ENCODE measurements around the gene SDHB.

Gene SDHB

DNA sequence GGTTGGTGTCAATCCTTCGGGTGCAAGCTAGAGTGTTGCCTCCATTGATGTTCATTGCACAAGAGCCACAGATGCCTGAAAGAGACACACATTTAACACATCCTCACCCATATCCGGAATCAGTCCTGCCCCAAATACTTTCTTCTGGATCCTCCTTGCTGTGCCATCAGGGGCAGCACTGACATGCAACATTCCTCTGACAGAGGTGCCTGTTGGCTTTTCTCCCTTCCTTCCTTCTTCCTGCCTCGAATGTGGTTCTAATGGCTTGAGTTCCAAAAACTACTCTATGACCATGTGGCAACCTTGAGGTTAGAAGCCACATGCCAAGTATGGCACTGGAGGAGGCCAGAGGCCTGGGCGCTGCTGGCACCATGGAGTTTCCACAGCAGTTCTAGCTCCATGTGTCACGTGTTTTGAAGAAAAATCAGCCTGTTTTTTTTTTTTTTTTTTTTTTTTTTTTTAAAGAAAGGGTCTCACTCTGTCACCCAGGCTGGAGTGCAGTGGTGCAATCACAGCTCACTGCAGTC, 25.1 kb downstream of the SDHB start:
- in situ Hi-C loops (cut with HindIII; ENCODE audit: low sequenced_read_pairs) = no loop called here

DNA sequence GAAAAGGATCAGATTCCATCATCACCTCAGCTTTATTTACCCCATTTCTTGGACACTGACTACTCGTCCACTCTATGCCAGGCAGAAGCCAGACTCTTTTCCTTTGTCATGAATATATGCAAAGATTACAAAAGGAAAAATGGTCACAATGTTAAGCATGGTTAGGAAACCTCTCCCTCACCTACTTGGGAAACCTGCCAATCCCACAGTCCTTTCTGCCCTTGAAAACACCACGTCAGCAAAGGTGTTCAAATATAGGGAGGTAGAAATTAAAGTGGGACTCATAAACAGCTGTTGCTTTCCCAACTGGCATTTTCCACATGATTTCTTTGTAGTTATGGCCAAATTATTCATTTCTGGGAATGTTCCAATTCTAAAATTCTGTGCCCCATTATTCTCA, 25.9 kb downstream of the SDHB start:
- no peak for DNase-seq (ENCODE audit: low read depth, low spot score)
- in situ Hi-C loops (cut with HindIII; ENCODE audit: low sequenced_read_pairs) = no loop called here
- TF ChIP-seq, protein P1, sequence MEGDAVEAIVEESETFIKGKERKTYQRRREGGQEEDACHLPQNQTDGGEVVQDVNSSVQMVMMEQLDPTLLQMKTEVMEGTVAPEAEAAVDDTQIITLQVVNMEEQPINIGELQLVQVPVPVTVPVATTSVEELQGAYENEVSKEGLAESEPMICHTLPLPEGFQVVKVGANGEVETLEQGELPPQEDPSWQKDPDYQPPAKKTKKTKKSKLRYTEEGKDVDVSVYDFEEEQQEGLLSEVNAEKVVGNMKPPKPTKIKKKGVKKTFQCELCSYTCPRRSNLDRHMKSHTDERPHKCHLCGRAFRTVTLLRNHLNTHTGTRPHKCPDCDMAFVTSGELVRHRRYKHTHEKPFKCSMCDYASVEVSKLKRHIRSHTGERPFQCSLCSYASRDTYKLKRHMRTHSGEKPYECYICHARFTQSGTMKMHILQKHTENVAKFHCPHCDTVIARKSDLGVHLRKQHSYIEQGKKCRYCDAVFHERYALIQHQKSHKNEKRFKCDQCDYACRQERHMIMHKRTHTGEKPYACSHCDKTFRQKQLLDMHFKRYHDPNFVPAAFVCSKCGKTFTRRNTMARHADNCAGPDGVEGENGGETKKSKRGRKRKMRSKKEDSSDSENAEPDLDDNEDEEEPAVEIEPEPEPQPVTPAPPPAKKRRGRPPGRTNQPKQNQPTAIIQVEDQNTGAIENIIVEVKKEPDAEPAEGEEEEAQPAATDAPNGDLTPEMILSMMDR (IDR thresholded peaks at IDR 0.05; ENCODE audit: low read depth, low read length) = no peak
- no peak overlapping the region for H3K4me3 ChIP-seq (ENCODE audit: low read depth, low read length)

More for the DNA sequence above, 25.1 kb downstream of the SDHB start:
- no peak overlapping the region for H3K4me3 ChIP-seq (ENCODE audit: low read depth, low read length)
- TF ChIP-seq, protein P1 (IDR thresholded peaks at IDR 0.05; ENCODE audit: low read depth, low read length) = no peak
- no peak for DNase-seq (ENCODE audit: low read depth, low spot score)

DNA sequence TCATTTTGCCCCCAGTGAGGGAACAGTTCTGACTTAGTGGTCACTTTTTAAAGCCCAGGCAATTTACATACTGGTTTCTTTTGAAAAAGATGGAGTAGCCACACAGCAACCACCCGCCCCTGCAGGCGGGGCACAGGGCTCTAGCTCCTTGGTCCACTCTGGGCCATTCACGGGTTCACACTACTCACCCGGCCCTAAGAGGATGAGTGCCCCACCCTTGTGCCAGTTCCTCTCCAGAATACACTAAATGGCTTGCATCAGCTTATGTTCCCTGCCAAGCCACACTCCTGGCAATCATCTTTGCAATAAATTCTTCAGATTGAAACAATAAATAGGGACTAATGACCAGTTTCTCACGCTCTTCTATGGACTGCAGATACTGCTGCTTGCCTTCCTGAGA, 26.4 kb downstream of the SDHB start:
- in situ Hi-C loops (cut with HindIII; ENCODE audit: low sequenced_read_pairs) = no loop called here
- DNase-seq (ENCODE audit: low read depth, low spot score) = no peak
- H3K4me3 ChIP-seq (ENCODE audit: low read depth, low read length) = no peak overlapping the region
- TF ChIP-seq, protein P1 (IDR thresholded peaks at IDR 0.05; ENCODE audit: low read depth, low read length) = no peak

DNA sequence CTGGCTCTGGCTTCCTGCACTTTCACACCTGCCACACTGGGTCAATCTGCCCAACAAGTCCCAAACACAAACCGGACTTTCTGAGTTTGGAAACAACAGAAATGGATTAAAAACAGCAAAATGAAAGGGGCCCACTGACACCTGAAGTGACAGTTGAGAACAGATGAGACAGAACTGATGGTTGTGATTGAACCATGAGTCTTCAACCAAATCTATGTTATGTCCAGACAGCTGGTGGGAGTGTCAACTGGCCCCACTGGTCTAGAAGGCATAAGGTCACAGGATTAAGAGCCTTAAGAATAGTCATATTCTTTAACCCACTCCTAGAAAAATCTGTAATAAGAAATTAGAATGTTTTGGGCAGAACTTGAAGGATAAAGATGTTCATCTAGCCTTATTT, 29.1 kb downstream of the SDHB start:
- TF ChIP-seq, protein P1 (IDR thresholded peaks at IDR 0.05; ENCODE audit: low read depth, low read length) = no peak
- no peak overlapping the region for H3K4me3 ChIP-seq (ENCODE audit: low read depth, low read length)
- no peak for DNase-seq (ENCODE audit: low read depth, low spot score)
- in situ Hi-C loops (cut with HindIII; ENCODE audit: low sequenced_read_pairs) = no loop called here

DNA sequence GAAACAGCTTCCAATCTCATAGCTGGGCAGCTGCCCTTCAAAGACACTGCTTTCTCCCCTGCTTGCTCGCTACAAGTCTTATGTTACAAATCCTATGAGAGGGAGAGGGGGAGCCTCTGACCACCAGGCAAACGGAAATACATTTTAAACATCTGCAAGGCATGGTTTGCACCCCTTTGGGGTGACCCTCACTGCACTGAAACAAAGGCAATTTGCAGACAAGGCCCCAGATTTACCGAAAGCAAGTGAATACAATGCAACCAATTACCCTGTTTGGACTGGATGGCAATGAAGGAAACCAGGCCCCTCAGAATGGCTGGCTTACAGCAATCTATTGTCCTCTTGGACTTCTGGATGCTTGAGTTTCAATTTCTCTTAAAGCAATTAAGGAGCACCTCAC, 30.3 kb downstream of the SDHB start:
- H3K4me3 ChIP-seq (ENCODE audit: low read depth, low read length) = no peak overlapping the region
- TF ChIP-seq, protein P1 (IDR thresholded peaks at IDR 0.05; ENCODE audit: low read depth, low read length) = no peak
- in situ Hi-C loops (cut with HindIII; ENCODE audit: low sequenced_read_pairs) = no loop called here
- no peak for DNase-seq (ENCODE audit: low read depth, low spot score)

DNA sequence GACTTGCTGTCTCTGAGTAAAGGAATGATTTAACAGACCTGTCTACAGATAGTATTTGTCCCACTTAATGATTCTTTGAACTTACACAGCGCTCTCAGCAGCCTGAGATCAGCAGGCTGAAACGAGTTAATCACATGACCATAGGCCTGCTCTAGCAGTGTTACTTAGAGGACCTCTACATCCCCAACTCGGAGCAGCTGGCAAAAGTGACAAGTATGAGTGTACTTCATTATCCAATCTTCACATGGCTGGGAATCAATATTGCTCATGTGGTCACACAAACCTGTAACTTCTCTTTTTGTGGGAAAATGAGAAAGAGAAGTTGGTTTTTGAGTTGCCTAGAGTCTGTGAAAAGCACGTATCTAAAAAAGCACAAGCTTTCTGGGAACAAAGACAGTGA, 30.7 kb downstream of the SDHB start:
- TF ChIP-seq, protein P1 (IDR thresholded peaks at IDR 0.05; ENCODE audit: low read depth, low read length) = no peak
- in situ Hi-C loops (cut with HindIII; ENCODE audit: low sequenced_read_pairs) = no loop called here
- no peak for DNase-seq (ENCODE audit: low read depth, low spot score)
- H3K4me3 ChIP-seq (ENCODE audit: low read depth, low read length) = no peak overlapping the region

DNA sequence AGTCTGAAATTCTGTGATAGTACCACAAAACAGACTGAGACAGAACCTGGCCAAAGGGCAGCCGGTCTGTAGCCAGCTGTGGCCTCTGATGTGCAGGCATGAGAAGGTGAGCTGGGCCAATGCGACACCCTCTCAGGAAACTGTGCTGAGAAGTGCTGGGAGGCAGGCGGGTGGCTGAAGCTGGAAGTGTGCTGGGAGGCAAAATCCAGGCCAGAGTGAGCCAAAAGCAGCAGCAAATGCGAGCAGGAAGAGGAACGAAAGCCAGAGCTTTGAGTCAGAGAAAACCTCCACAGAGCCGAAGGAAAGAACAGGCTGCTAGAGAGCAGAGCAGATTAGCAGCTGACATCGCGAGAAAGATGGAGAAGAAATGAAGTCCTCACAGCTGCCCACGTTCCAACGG, 31.9 kb downstream of the SDHB start:
- TF ChIP-seq, protein P1 (IDR thresholded peaks at IDR 0.05; ENCODE audit: low read depth, low read length) = no peak
- no peak overlapping the region for H3K4me3 ChIP-seq (ENCODE audit: low read depth, low read length)
- in situ Hi-C loops (cut with HindIII; ENCODE audit: low sequenced_read_pairs) = no loop called here
- no peak for DNase-seq (ENCODE audit: low read depth, low spot score)
